OCI-LY1 (cell line): ENCODE measurements around the gene IKZF3.

Experiments
- CTCF ChIP-seq: fragments of 200-600 bp; sonication (generic), shearing (Covaris generic); IDR thresholded peaks from 2 replicates; pipeline ENCODE4 v1.5.1; 2017; ENCODE audit warnings: mild to moderate bottlenecking, antibody characterized with exemption, low read length, moderate library complexity, mixed read lengths
- EZH2 ChIP-seq: fragments of 200-600 bp; sonication (generic), shearing (Covaris generic); IDR thresholded peaks from 2 replicates; pipeline ENCODE4 v1.8.0; 2017; ENCODE audit warnings: borderline replicate concordance, mixed run types, mild to moderate bottlenecking, antibody characterized with exemption, low read length, moderate library complexity, mixed read lengths

- TF ChIP-seq EZH2 (no peak), CTCF (no peak)
Observed at GRCh38 chr17:39787743-39788484, 76.2 kb downstream of the IKZF3 start.
